GM12873 (cell line): ENCODE measurements around the gene BUD31.

Experiments used
- CTCF ChIP-seq: IDR thresholded peaks from 2 replicates; pipeline ENCODE4 v1.5.1; 2012; ENCODE audit warnings: low read depth, mild to moderate bottlenecking, moderate library complexity, low read length, control low read depth; ENCODE audit not compliant: insufficient read depth; ENCODE audit errors: missing control alignments

BUD31 gene

DNA sequence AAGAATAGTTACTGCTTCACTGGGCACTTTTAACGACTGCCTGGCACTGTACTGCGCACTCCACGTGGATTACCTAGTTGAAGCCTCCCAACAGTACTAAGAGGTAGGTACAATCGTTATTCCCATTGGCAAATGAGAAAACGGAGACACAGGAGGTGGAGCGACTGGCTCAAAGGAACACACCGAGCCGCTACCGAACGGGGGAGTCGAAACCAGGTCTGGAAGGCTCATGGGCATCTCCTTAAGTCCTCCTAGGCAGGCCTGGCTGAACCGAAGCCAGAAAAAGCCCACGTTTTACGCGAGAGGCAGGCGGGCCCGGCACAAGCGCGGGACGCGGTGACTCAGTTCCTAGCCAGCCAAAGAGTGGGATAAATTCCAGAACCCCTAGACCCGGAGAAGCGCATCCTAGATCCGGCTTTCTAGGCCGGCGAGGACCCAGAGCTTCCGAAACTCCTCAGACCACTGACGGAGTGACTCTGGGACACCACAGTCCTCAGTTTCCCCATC lies 844 bp upstream of the BUD31 start:
- TF ChIP-seq CTCF = no peak

GRCh38 chr7:99409192-99409572 lies 413 bp downstream of the BUD31 start:
- TF ChIP-seq CTCF = no peak

DNA sequence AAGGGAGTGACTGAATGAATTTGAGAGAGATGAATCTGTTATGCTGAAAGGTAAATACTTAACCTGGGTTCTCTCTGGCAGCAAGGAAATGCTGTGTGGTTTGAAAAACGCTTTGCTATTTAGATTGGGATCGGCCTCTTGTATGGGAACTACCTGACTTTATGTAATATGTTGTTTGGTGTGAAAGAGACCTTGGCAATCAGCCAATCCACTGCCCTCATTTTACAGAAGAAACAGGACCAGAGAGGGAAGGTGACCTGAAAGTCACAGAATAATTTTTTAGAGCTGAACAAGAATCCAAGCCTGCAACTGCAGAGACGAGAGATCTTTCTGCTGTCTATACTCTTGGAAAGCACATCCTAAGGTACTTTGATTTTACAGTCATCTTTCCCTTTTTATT lies 1.0 kb downstream of the BUD31 start:
- no peak for TF ChIP-seq CTCF

GRCh38 chr7:99410635-99411034 lies 1.9 kb downstream of the BUD31 start:
- no peak for TF ChIP-seq CTCF

DNA sequence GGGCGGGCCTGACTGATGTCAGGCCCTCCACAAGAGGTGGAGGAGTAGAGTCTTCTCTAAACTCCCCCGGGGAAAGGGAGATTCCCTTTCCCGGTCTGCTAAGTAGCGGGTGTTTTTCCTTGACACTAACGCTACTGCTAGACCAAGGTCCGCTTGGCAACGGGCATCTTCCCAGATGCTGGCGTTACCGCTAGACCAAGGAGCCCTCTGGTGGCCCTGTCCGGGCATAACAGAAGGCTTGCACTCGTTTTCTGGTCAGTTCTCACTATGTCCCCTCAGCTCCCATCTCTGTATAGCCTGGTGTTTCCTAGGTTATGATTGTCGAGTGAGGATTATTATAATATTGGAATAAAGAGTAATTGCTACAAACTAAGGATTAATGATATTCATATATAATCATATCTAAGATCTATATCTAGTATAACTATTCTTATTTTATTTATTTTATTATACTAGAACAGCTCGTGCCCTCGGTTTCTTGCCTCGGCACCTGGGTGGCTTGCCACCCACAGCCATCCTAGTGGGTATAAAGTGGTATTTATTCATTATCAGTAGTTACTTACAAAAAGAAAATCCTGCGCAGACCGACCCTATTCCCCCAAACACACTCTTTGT lies 6.9 kb downstream of the BUD31 start:
- peak; percentile 63 for TF ChIP-seq CTCF

DNA sequence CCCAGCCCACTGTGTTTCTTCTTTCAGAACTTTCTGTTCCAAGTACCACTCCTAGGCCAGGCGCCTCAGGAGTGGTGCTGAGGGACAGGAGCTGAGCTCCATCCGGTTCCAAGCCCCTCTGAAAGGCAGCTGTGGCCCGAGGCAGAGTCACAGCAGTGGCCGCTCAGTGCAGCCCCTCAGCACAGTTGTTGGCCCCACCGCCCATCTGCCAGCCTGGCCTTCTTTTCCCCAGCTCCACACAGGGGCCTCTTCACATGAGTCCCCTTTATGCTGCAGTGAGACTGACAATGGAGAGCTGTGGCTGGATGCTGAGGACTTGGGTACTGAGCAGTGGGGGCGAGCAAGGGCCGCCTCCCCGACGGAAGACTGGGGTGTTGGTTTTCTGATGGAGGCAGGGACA lies 9.5 kb downstream of the BUD31 start:
- TF ChIP-seq CTCF = no peak

GRCh38 chr7:99419323-99420021 lies 10.7 kb downstream of the BUD31 start:
- TF ChIP-seq CTCF = no peak
